ENCODE data around the gene SLC2A4RG.

Gene SLC2A4RG

DNA sequence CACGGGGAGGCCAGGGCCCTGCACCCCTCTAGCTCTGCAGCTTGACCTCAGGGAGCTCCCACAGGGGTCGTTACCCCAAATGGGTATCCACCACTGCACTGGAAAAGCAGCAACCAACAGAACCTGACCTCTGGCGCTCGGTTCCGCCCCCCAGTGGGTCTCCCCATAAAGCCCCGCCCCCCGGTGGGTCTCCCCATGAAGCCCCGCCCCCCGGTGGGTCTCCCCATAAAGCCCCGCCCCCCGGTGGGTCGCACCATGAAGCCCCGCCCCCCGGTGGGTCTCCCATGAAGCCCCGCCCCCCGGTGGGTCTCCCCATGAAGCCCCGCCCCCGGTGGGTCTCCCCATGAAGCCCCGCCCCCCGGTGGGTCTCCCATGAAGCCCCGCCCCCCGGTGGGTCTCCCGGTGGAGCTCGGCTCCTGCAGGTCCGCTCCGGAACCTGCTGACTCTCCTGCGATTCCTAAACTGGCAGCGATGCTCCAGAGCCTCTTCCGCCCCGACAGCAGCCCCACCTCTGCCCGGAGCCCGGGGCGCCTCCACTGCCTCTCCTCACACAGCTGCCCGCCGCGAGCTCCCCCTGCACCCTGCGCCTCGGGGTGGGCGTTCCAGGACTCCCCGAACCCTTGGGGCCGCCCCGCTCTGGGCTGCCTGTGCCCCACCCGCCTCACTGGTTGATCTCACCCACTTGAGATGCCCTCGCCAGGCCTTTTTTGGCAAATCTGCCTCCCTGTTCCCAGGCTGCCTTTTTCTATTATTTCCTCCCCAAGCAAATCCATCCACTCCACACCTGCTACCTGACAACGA lies 12.1 kb downstream of the SLC2A4RG start:
- Histone ChIP-seq H2AFZ (ENCODE audit: low read length, unreplicated experiment) (no peak overlapping the region), H3K4me3 (ENCODE audit: low read depth, low read length) (no peak overlapping the region), H3K27ac (ENCODE audit: low read depth, low read length) (no peak overlapping the region)

DNA sequence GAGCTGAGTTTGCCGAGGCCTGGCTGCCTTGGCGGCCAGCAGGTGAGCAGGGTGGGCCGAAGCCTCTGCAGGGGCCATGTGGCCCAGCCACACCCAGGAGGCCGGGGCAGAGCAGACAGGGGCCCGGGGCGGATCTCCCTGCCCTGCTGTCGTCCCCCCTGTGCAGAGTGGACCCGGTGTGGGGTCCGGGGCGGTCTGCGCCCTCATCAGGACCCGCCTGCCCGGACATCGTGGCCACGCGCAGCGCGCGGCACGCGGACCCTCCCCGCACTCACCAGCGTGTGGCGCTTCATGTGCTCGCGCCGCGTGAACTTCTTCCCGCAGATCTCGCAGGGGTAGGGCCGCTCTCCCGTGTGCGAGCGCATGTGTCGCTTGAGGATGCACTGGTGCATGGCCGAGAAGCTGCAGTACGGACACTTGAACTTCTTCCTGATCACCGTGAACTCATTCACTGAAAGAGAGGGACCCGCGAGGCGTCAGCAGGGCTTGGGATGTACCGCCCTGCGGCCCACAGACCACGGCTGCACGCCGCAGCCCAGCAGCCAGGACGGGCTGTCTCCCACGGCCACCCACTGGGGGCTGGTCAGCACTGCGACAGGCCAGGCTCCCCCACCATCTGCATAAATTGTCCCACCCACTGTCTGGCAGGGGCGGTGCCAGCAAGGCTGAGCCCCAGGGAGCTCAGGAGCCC lies 13.0 kb downstream of the SLC2A4RG start:
- H3K4me1 ChIP-seq (ENCODE audit: control insufficient read depth, insufficient read depth, low read length, unreplicated experiment): no peaks in the 10 kb centered on the region
- H3K4me3 ChIP-seq (ENCODE audit: low read depth, low read length): no peak overlapping the region
- no peak overlapping the region for H3K27ac ChIP-seq (ENCODE audit: low read depth, low read length)
- no peaks in the 10 kb centered on the region for H3K36me3 ChIP-seq (ENCODE audit: insufficient read depth, low read length)
- H2AFZ ChIP-seq (ENCODE audit: low read length, unreplicated experiment): no peak overlapping the region
- H3K79me2 ChIP-seq (ENCODE audit: control insufficient read depth, insufficient read depth, low read length, unreplicated experiment): no peaks in the 10 kb centered on the region
- H3K27me3 ChIP-seq (ENCODE audit: insufficient read depth, low read length): no peaks in the 10 kb centered on the region

More for the DNA sequence above, 12.1 kb downstream of the SLC2A4RG start:
- no peaks in the 10 kb centered on the region for H3K79me2 ChIP-seq (ENCODE audit: control insufficient read depth, insufficient read depth, low read length, unreplicated experiment)
- no peaks in the 10 kb centered on the region for H3K27me3 ChIP-seq (ENCODE audit: insufficient read depth, low read length)
- H3K4me1 ChIP-seq (ENCODE audit: control insufficient read depth, insufficient read depth, low read length, unreplicated experiment): no peaks in the 10 kb centered on the region
- H3K36me3 ChIP-seq (ENCODE audit: insufficient read depth, low read length): no peaks in the 10 kb centered on the region

GRCh38 chr20:63753381-63753780 lies 13.8 kb downstream of the SLC2A4RG start:
- no peaks in the 10 kb centered on the region for H3K27me3 ChIP-seq (ENCODE audit: insufficient read depth, low read length)
- H2AFZ ChIP-seq (ENCODE audit: low read length, unreplicated experiment): no peak overlapping the region
- no peaks in the 10 kb centered on the region for H3K79me2 ChIP-seq (ENCODE audit: control insufficient read depth, insufficient read depth, low read length, unreplicated experiment)
- no peaks in the 10 kb centered on the region for H3K4me1 ChIP-seq (ENCODE audit: control insufficient read depth, insufficient read depth, low read length, unreplicated experiment)
- H3K27ac ChIP-seq (ENCODE audit: low read depth, low read length): no peak overlapping the region
- H3K36me3 ChIP-seq (ENCODE audit: insufficient read depth, low read length): no peaks in the 10 kb centered on the region
- no peak overlapping the region for H3K4me3 ChIP-seq (ENCODE audit: low read depth, low read length)

GRCh38 chr20:63754008-63754407 lies 14.4 kb downstream of the SLC2A4RG start:
- Histone ChIP-seq H3K79me2 (ENCODE audit: control insufficient read depth, insufficient read depth, low read length, unreplicated experiment) (no peaks in the 10 kb centered on the region), H3K4me3 (ENCODE audit: low read depth, low read length) (no peak overlapping the region), H3K4me1 (ENCODE audit: control insufficient read depth, insufficient read depth, low read length, unreplicated experiment) (no peaks in the 10 kb centered on the region), H3K27me3 (ENCODE audit: insufficient read depth, low read length) (no peaks in the 10 kb centered on the region), H3K36me3 (ENCODE audit: insufficient read depth, low read length) (no peaks in the 10 kb centered on the region), H3K27ac (ENCODE audit: low read depth, low read length) (no peak overlapping the region), H2AFZ (ENCODE audit: low read length, unreplicated experiment) (no peak overlapping the region)

DNA sequence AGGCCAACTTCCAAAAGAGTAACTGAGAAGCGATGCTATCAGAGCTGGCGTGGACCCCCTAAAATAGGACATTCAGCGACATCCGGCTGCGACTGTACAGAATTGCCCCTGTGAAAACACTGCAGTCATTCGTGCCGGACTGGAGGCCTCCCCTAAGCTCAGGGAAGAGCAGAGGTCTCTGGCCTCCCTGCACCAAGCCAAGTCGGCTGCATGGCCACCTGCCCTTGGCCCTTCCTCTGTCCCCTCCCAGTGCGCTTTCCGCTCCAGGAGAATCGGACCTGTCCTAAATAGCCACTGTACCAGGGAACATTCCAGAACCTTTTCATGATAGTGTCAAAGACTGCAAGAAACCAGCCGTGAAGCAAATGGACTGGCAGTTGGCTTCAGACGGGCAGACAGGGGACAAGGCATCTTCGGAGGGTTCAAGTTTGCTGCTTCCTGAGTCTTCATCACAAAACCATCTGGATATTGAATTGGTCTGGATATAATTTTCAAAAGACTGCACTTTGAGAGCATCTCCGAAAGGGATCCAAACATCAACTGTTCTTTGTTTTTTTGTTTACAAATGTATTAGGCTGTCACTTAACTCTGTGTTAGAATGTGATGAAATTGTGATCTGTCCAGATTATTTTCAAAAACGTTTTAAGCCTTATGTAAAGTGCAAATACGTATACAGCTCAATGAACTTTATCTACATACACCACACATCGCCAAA lies 16.5 kb downstream of the SLC2A4RG start:
- no peak overlapping the region for H3K27ac ChIP-seq (ENCODE audit: low read depth, low read length)
- H3K4me1 ChIP-seq (ENCODE audit: control insufficient read depth, insufficient read depth, low read length, unreplicated experiment): no peaks in the 10 kb centered on the region
- no peak overlapping the region for H2AFZ ChIP-seq (ENCODE audit: low read length, unreplicated experiment)
- H3K79me2 ChIP-seq (ENCODE audit: control insufficient read depth, insufficient read depth, low read length, unreplicated experiment): no peaks in the 10 kb centered on the region
- H3K27me3 ChIP-seq (ENCODE audit: insufficient read depth, low read length): no peaks in the 10 kb centered on the region
- H3K36me3 ChIP-seq (ENCODE audit: insufficient read depth, low read length): no peaks in the 10 kb centered on the region
- H3K4me3 ChIP-seq (ENCODE audit: low read depth, low read length): no peak overlapping the region

GRCh38 chr20:63756648-63756991 lies 17.0 kb downstream of the SLC2A4RG start:
- Histone ChIP-seq H2AFZ (ENCODE audit: low read length, unreplicated experiment) (no peak overlapping the region), H3K27me3 (ENCODE audit: insufficient read depth, low read length) (no peaks in the 10 kb centered on the region), H3K27ac (ENCODE audit: low read depth, low read length) (no peak overlapping the region)

GRCh38 chr20:63758152-63758551 lies 18.6 kb downstream of the SLC2A4RG start:
- Histone ChIP-seq H3K4me3 (ENCODE audit: low read depth, low read length) (no peak overlapping the region), H3K36me3 (ENCODE audit: insufficient read depth, low read length) (no peaks in the 10 kb centered on the region), H3K79me2 (ENCODE audit: control insufficient read depth, insufficient read depth, low read length, unreplicated experiment) (no peaks in the 10 kb centered on the region), H2AFZ (ENCODE audit: low read length, unreplicated experiment) (no peak overlapping the region), H3K27me3 (ENCODE audit: insufficient read depth, low read length) (no peaks in the 10 kb centered on the region), H3K27ac (ENCODE audit: low read depth, low read length) (no peak overlapping the region), H3K4me1 (ENCODE audit: control insufficient read depth, insufficient read depth, low read length, unreplicated experiment) (no peaks in the 10 kb centered on the region)

More at GRCh38 chr20:63756648-63756991, 17.0 kb downstream of the SLC2A4RG start:
- Histone ChIP-seq H3K4me3 (ENCODE audit: low read depth, low read length) (no peak overlapping the region), H3K79me2 (ENCODE audit: control insufficient read depth, insufficient read depth, low read length, unreplicated experiment) (no peaks in the 10 kb centered on the region), H3K36me3 (ENCODE audit: insufficient read depth, low read length) (no peaks in the 10 kb centered on the region), H3K4me1 (ENCODE audit: control insufficient read depth, insufficient read depth, low read length, unreplicated experiment) (no peaks in the 10 kb centered on the region)

- Histone ChIP-seq H3K4me1 (ENCODE audit: control insufficient read depth, insufficient read depth, low read length, unreplicated experiment) (no peaks in the 10 kb centered on the region), H3K27ac (ENCODE audit: low read depth, low read length) (no peak overlapping the region), H3K36me3 (ENCODE audit: insufficient read depth, low read length) (no peaks in the 10 kb centered on the region), H3K27me3 (ENCODE audit: insufficient read depth, low read length) (no peaks in the 10 kb centered on the region), H3K79me2 (ENCODE audit: control insufficient read depth, insufficient read depth, low read length, unreplicated experiment) (no peaks in the 10 kb centered on the region), H2AFZ (ENCODE audit: low read length, unreplicated experiment) (no peak overlapping the region), H3K4me3 (ENCODE audit: low read depth, low read length) (no peak overlapping the region)
Observed at GRCh38 chr20:63759377-63759901, 19.9 kb downstream of the SLC2A4RG start.

DNA sequence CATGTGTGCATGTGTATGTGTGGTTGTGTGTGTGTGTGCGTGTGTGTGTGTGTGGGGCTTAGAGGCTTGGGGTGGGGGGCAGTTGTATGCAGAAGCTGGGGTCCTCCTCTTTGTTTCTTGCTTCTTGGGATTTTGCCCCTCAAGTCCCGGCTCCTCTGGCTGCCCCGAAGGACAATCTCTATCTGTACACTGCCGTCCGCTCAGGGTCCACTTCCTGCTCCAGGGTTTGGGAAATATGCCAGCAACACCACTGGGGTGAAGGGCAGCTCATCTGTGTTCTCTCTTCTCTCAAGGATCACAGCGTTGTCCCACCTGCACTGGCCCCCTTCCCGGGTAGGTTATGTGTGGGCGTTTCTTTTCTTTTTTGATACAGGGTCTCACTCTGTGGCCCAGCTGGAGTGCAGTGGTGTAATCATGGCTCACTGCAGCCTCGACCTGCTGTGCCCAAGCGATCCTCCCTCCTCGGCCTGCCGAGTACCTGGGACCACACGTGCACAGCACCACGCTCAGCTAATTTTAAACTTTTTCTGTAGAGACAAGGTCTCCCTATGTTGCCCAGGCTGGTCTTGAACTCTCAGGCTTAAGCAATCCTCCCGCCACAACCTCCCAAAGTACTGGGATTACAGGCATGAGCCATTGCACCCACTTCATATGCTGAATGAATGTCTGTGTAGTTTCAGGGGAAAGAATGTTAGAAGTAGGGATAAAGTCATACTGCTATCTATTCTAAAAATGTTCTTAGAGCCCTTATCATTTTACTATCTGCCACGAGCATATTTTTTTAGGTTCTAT lies 25.7 kb downstream of the SLC2A4RG start:
- H3K27me3 ChIP-seq (ENCODE audit: insufficient read depth, low read length): no peaks in the 10 kb centered on the region
- H3K36me3 ChIP-seq (ENCODE audit: insufficient read depth, low read length): no peaks in the 10 kb centered on the region
- H3K79me2 ChIP-seq (ENCODE audit: control insufficient read depth, insufficient read depth, low read length, unreplicated experiment): no peaks in the 10 kb centered on the region
- no peaks in the 10 kb centered on the region for H3K4me1 ChIP-seq (ENCODE audit: control insufficient read depth, insufficient read depth, low read length, unreplicated experiment)
- no peak overlapping the region for H2AFZ ChIP-seq (ENCODE audit: low read length, unreplicated experiment)
- no peak overlapping the region for H3K27ac ChIP-seq (ENCODE audit: low read depth, low read length)
- no peak overlapping the region for H3K4me3 ChIP-seq (ENCODE audit: low read depth, low read length)

- Histone ChIP-seq H3K79me2 (ENCODE audit: control insufficient read depth, insufficient read depth, low read length, unreplicated experiment) (no peaks in the 10 kb centered on the region), H3K4me1 (ENCODE audit: control insufficient read depth, insufficient read depth, low read length, unreplicated experiment) (no peaks in the 10 kb centered on the region), H3K27ac (ENCODE audit: low read depth, low read length) (no peak overlapping the region), H2AFZ (ENCODE audit: low read length, unreplicated experiment) (no peak overlapping the region), H3K36me3 (ENCODE audit: insufficient read depth, low read length) (no peaks in the 10 kb centered on the region), H3K4me3 (ENCODE audit: low read depth, low read length) (no peak overlapping the region), H3K27me3 (ENCODE audit: insufficient read depth, low read length) (no peaks in the 10 kb centered on the region)
Observed at GRCh38 chr20:63765902-63766301, 26.3 kb downstream of the SLC2A4RG start.
